ENCODE results near the gene FOXO1.

Gene FOXO1

GRCh38 chr13:40578055-40578454 lies 88.4 kb downstream of the FOXO1 start:
- H4K20me1 ChIP-seq (ENCODE audit: control insufficient read depth, insufficient read depth, low read depth, low read length): peaks cover 14% of the 10 kb centered on the region; the same call in 1 of the 2 replicates
- peaks cover 57% of the 10 kb centered on the region for H3F3A ChIP-seq (ENCODE audit: control insufficient read depth, insufficient read depth)
- peak overlapping the region; percentile 99 for H3K27ac ChIP-seq (ENCODE audit: low read depth, low read length)
- peaks cover 97% of the 10 kb centered on the region for H3K79me2 ChIP-seq (ENCODE audit: control insufficient read depth, low read length)
- no peaks in the 10 kb centered on the region for H3K9me2 ChIP-seq (replicated peaks; ENCODE audit: control insufficient read depth, low read length)
- TF ChIP-seq, protein P1, sequence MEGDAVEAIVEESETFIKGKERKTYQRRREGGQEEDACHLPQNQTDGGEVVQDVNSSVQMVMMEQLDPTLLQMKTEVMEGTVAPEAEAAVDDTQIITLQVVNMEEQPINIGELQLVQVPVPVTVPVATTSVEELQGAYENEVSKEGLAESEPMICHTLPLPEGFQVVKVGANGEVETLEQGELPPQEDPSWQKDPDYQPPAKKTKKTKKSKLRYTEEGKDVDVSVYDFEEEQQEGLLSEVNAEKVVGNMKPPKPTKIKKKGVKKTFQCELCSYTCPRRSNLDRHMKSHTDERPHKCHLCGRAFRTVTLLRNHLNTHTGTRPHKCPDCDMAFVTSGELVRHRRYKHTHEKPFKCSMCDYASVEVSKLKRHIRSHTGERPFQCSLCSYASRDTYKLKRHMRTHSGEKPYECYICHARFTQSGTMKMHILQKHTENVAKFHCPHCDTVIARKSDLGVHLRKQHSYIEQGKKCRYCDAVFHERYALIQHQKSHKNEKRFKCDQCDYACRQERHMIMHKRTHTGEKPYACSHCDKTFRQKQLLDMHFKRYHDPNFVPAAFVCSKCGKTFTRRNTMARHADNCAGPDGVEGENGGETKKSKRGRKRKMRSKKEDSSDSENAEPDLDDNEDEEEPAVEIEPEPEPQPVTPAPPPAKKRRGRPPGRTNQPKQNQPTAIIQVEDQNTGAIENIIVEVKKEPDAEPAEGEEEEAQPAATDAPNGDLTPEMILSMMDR (IDR thresholded peaks at IDR 0.05; ENCODE audit: low read depth, low read length, poor library complexity, severe bottlenecking): no peak
- no peak for TF ChIP-seq EZH2phosphoT487 (IDR thresholded peaks at IDR 0.05; ENCODE audit: borderline replicate concordance, low read length)
- H3K36me3 ChIP-seq (ENCODE audit: control insufficient read depth, low read length): peaks cover 47% of the 10 kb centered on the region
- no peaks in the 10 kb centered on the region for H3K27me3 ChIP-seq (ENCODE audit: control insufficient read depth, low read length)
- H3K4me3 ChIP-seq (ENCODE audit: low read length): peak overlapping the region; percentile 69
- H3K9me3 ChIP-seq (ENCODE audit: control insufficient read depth, insufficient read depth, low read length): peaks cover 2% of the 10 kb centered on the region; the same call in 1 of the 2 replicates
- peak overlapping the region; percentile 93 for H3K4me2 ChIP-seq (ENCODE audit: low read length)
- peaks cover 99% of the 10 kb centered on the region for H3K4me1 ChIP-seq (ENCODE audit: control insufficient read depth, low read length)

DNA sequence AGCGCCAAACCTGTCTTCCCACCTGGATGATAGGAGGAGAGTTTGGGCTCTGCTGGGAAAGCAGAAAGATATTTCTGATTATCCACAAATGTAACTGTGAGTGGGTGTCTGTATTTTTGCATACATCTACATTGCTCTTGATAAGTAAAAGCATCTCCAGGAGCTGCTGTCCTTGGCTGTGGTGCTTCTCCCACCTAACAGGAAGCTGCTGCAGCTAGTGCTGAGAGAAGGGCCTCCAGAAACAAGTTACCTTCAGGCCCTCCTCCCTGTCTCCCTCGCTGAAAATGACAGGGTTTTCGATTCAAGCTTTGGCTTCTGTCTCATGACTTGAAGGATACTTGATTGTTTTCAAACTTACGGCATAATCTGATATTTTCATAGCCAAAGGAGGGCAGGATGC lies 90.1 kb downstream of the FOXO1 start:
- H3K9me2 ChIP-seq (replicated peaks; ENCODE audit: control insufficient read depth, low read length): no peaks in the 10 kb centered on the region
- peak overlapping the region; percentile 82 for H3K4me2 ChIP-seq (ENCODE audit: low read length)
- peaks cover 97% of the 10 kb centered on the region for H3K79me2 ChIP-seq (ENCODE audit: control insufficient read depth, low read length)
- no peaks in the 10 kb centered on the region for H3K27me3 ChIP-seq (ENCODE audit: control insufficient read depth, low read length)
- no peak for TF ChIP-seq EZH2phosphoT487 (IDR thresholded peaks at IDR 0.05; ENCODE audit: borderline replicate concordance, low read length)
- TF ChIP-seq, protein P1 (IDR thresholded peaks at IDR 0.05; ENCODE audit: low read depth, low read length, poor library complexity, severe bottlenecking): no peak
- peak overlapping the region; percentile 73 for H3K27ac ChIP-seq (ENCODE audit: low read depth, low read length)
- peak overlapping the region; percentile 60 for H3K4me3 ChIP-seq (ENCODE audit: low read length)
- H3K36me3 ChIP-seq (ENCODE audit: control insufficient read depth, low read length): peaks cover 50% of the 10 kb centered on the region
- peaks cover 18% of the 10 kb centered on the region; the same call in 1 of the 2 replicates for H4K20me1 ChIP-seq (ENCODE audit: control insufficient read depth, insufficient read depth, low read depth, low read length)
- H3K9me3 ChIP-seq (ENCODE audit: control insufficient read depth, insufficient read depth, low read length): no peaks in the 10 kb centered on the region
- peaks cover 99% of the 10 kb centered on the region for H3K4me1 ChIP-seq (ENCODE audit: control insufficient read depth, low read length)
- peaks cover 44% of the 10 kb centered on the region for H3F3A ChIP-seq (ENCODE audit: control insufficient read depth, insufficient read depth)

GRCh38 chr13:40572961-40573360 lies 93.5 kb downstream of the FOXO1 start:
- Histone ChIP-seq H3K4me2 (ENCODE audit: low read length) (peak overlapping the region; percentile 82), H3K27me3 (ENCODE audit: control insufficient read depth, low read length) (no peaks in the 10 kb centered on the region), H3K9me3 (ENCODE audit: control insufficient read depth, insufficient read depth, low read length) (no peaks in the 10 kb centered on the region), H3K4me1 (ENCODE audit: control insufficient read depth, low read length) (peaks cover 100% of the 10 kb centered on the region), H3K79me2 (ENCODE audit: control insufficient read depth, low read length) (peaks cover 100% of the 10 kb centered on the region), H3K27ac (ENCODE audit: low read depth, low read length) (peak overlapping the region; percentile 73), H3K4me3 (ENCODE audit: low read length) (peak overlapping the region; percentile 60), H3K36me3 (ENCODE audit: control insufficient read depth, low read length) (peaks cover 37% of the 10 kb centered on the region), H3K9me2 (replicated peaks; ENCODE audit: control insufficient read depth, low read length) (no peaks in the 10 kb centered on the region), H4K20me1 (ENCODE audit: control insufficient read depth, insufficient read depth, low read depth, low read length) (peaks cover 29% of the 10 kb centered on the region), H3F3A (ENCODE audit: control insufficient read depth, insufficient read depth) (peaks cover 36% of the 10 kb centered on the region)
- TF ChIP-seq, protein P1 (IDR thresholded peaks at IDR 0.05; ENCODE audit: low read depth, low read length, poor library complexity, severe bottlenecking): no peak
- no peak for TF ChIP-seq EZH2phosphoT487 (IDR thresholded peaks at IDR 0.05; ENCODE audit: borderline replicate concordance, low read length)
